Measurements from ENCODE around the gene NAP1L4.
A peak's percentile ranks its signal among the peaks of the same experiment; 100 is the strongest.

NAP1L4 gene

DNA sequence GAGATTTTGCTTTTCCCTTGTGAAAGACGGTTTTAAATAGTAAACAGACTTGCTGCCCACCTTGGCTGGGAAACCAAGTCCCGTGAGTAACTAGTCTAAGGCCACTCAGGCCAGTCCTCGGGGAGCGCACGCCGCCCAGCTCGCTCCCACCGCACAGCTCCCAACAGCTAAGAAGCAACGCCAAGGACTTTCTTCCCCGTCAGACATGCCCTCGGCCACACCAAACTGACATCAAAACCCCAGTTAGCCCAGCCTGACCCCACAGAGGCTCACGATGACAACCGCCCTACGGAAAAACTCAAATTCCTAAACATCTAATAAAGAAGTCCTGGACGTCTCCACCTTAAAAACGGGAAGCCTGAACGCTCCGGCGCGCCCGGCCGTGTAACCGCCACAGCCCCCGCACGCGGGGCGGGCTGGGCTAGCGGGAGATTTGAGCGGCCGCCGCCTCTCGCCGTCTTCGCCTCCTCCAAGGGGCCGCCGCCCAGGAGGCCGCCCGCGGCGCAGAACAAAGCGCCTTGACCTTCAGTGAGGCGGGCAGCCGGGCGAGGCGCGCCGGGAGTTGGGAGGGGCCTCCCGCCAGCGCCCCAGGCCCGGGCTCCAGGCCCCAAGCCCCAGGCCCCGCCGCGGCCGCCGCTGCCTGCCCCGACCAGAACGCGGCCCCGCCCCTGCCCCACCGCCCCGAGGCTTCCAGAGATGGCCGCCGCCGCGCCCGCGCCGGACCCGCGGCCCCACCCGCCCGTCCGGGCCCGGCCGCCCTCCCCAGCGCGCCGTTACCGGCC, 486 bp downstream of the NAP1L4 start:
- no peak for DNase-seq

DNA sequence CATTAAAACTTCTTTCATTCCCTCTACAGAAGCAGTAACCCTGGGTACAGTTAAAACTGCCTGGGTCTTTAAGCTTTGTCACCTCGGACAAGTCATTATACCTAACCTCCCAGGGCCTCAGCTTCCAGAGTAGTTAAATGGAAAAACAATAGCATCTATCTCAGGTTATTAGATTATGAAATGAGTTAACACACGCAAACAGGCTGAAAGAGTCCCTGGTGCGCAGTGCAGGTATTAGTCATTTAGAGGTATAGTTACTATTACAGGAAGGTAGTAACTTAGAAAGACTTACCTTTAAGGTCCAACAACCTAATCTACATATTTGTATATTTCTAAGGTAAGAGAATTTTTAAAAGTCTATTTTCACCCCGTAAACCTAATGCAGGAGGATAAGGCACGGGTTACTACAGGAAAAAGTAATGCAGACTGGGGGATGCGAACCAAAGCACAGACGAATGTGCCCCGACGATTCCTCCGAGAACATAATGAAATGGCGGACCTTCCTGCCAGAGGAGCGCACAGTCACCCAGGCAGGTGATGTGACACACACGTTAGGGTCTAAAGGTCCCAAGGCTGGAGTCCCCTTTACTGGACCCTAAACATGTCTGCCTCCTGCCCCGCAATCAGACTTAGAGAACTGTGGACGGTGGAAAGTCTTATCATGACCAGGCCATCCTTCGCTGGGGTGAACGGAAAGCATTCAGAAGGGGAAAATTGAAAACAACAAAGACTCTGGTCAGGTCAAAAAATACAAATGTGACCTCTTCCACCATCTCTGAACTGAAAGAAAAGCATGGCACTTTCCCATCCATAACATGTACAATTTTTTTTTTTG, 1.3 kb downstream of the NAP1L4 start:
- peak; percentile 55 for DNase-seq

DNA sequence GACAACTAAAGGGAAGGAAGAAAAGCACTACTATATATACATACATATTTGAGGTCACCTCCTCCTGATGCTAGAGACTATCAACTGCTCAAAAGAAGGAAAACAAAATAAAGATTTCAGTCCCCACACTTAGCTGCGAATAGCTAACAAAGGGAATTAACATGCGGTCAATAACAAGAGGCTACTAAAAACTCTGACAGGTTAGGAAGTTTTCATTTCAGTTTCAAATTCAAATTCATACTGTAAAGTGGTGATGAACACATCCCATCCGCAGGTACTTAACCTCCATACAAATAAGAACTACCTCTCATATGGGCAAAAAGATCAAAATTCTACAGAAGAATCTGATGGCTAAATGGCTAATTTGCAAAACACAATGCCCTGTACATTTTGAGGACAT, 2.6 kb downstream of the NAP1L4 start:
- DNase-seq: no peak

DNA sequence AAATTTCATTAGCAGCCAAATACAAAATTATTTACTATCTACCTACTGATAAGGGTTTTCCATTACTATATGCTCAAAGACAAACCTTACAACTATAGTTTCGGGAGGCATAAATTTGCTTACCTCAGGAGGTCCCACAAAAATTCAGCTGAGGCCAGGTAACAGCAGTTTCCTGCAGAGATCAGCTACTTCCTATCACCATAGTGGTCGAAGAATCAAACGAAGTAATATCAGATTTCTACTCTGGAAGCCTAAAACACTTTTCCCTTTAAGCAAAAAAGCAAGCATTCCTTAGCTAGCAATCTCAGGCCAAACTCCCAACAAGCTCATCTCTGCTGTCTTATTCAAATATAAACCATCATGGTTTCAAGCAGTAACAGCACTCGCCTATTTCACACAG, 3.1 kb downstream of the NAP1L4 start:
- no peak for DNase-seq

DNA sequence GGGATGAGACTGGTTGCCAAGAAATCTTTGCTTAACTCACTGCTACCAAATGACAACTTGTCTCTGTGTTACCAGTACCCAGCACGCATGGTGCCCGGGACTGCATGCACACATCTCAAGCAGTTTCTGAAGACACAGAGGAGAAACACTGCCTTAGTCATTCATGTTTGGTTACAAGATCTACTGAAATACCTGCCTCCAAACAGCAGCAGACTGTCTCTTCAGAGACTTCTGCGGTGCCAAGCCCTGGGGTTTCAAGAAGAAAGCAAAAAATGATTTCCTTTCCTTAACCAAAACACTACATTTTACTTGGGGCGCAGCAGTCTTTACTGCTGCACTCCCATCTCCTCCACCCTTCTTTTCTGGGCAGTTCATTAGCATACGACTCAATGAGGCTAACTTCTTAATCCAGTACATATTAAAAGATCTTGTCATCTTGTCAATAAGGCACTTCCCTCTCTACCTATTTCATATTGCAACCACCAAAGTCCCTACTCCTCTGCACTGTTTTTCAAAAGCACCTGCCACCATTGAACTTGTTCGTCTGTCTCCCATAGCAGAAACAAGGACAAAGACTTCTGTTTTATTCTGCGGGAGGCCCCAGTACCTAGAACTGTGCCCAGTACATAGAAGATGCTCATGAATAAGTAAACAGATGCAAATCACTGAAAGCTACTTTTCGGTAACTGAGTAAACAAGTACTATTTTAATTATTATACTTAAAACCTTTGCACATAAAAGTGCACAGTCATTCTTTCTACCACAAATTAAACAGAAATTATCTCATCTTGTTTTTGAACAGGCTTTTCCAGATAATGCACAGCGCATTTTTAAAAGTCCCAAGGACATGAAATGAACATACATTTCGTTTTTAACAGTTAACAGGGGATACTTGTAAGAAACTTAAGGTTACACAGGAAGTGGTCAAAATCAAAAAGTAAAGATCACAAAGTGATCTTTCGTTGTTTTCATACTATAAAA, 4.0 kb downstream of the NAP1L4 start:
- DNase-seq: peak; percentile 71

GRCh38 chr11:2983908-2984307, 8.2 kb downstream of the NAP1L4 start:
- no peak for DNase-seq

GRCh38 chr11:2982214-2982613, 9.9 kb downstream of the NAP1L4 start:
- no peak for DNase-seq

DNA sequence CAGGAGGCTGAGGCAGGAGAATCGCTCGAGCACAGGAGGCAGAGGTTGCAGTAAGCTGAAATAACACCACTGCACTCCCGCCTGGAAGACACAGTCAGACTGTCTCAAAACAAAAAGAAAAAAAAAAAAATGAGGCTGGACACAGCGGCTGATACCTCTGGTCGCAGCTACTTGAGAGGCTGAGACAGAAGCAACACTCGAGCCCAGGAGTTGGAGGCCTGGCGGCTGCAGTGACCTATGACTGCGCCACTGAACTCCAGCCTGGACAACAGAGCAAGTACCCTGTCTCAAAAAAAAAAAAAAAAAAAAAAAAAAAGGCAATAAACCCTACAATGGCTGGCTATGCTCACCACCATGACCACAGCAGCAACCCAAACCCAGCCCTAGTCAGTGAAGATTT, 11.0 kb downstream of the NAP1L4 start:
- no peak for DNase-seq

- no peak for DNase-seq
Observed at GRCh38 chr11:2980168-2980840, 11.8 kb downstream of the NAP1L4 start.

- DNase-seq: no peak
Observed at GRCh38 chr11:2977113-2977512, 15.0 kb downstream of the NAP1L4 start.

- no peak for DNase-seq
Observed at GRCh38 chr11:2976294-2977063, 15.7 kb downstream of the NAP1L4 start.

DNA sequence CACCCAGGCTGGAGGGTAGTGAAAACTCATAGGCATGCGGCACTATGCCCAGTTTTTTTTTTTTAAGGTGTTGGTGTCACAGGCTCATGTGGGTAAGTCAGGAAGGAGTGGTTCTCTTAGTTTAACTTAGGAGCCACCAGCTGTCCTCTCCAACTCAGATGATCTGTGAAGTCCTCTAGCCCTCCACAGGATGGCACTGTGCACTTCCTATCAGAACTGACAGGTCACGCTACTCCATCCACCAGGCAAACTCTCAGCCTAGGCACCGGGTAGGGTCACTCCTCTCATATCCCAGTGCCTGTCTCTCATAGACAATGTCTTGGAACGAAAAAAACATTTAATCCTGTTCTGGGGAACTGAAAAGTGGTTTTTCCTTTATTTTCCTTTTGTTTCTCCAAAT, 16.5 kb downstream of the NAP1L4 start:
- peak; percentile 64 for DNase-seq

- no peak for DNase-seq
Observed at GRCh38 chr11:2974272-2974671, 17.9 kb downstream of the NAP1L4 start.

DNA sequence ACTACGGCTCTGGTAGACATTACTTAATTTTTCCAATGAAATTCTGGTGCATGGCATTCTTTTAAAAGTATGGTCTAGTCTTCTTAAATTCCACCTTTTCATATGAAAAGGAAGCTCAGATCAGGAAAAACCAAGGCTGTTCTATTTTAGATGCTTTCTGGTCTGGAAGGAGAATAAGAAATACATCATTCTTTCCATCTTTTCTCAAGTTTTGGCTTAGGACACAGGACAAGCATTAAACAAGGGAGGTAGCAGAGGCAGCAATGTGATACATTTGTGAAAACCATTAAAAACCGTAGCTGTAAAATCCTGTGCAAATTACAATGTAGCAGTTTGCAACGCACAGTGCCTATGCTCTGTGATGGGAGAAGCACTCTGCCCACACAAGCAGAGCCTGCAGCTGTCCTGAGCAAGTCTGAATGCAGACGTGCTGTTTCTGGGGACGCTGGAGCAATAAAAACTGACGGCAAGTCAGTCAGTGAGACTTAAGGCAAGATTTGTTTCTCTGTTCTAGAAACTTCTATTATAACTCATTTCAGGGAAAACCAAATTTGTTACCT, 23.7 kb downstream of the NAP1L4 start:
- no peak for DNase-seq

DNA sequence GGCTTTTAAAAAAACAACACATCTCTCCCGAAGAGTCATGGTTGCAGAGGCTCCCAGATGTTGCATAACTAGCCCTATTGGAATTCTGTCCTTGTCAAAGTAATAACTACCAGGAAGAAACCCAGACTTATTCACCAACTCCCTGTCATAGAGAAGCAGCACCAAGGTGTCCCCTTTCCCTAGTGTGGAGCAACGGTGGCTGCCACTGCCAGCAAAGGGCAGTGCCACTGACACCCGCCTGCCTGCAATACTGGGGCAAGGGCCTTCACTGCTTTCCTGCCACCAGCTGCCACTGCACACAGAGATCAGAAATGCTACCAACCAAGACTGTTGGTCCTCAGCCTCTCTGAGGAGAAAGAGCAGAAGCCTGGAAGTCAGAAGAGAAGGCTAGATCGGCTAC, 27.3 kb downstream of the NAP1L4 start:
- DNase-seq: no peak

GRCh38 chr11:2963761-2964160, 28.4 kb downstream of the NAP1L4 start:
- no peak for DNase-seq

DNA sequence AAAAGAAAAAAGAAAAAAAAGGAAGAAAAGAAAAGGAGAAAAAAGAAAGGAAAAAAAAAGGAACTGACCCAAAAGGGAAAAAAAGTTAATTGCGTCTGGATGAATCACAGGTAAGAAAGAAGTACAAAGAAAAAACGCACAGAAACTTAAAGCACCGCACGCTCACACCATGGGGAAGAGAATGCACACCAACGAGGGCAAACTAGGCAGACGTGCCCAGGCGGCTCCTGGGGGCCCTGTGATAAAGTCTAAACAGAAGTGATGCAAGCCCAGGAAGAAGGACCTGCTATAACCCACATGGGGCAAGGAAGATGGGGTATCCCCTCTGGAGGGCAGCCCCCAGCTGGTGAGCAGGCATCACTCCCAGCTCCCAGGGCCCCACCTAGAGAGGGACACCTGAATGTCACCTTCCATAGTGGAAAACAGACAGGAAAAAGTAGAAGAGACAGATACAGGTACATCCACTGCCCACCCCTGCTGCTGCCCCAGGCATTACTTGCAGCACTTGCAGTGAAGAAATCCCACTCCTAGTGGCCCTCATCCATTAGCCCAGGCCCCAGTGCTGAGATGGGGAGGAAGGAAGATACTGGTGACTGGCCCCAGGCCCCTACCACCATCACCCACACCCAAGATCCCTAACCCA, 28.9 kb downstream of the NAP1L4 start:
- no peak for DNase-seq

- DNase-seq: no peak
Observed at GRCh38 chr11:2961080-2961479, 31.0 kb downstream of the NAP1L4 start.

DNA sequence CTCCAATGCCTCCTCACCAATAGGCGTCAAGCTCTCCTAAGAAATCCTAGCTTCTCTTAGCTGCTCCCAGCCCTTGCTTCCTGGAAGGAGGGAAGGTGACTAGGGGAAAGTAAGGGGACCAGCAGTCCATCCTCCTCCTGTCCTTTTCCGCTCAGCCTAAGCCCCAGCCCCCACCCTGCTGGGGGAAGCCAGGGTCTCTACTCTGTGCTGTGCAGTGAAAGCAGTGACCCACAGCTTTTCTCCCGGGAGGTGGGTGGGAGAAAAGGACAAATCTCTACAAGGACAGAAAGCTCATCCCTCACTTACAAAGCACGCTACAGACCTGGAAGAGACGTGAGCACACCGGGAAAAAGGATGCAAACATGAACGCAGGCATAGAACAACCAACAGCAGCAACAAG, 32.0 kb downstream of the NAP1L4 start:
- no peak for DNase-seq

GRCh38 chr11:2958251-2958650, 33.9 kb downstream of the NAP1L4 start:
- DNase-seq: no peak

Measured in CD4-positive, alpha-beta T cell treated with Interleukin-17A for 4 hours (primary cell).